Naive B cell (primary cell): ENCODE results near the gene CBFA2T3. TPM values are rescaled to one million over a fixed set of nuclear protein-coding genes. Genes with fewer than 3 reads are reported as not detected.

Source experiments
- ATAC-seq, 2 donors: fragments of 150-1000 bp; cut with Tn5 transposase; 2 replicates each; pipeline ENCODE4 v1.10.0; 2021; ENCODE audit warnings: low read depth in 2 of 2, mild to moderate bottlenecking in 2 of 2, moderate library complexity in 2 of 2
- DNase-seq: peaks from one replicate; pipeline ENCODE4 v3.0.0; 2022
- H3K27ac Mint-ChIP-seq, 6 donors: one replicate each; pipeline ENCODE4 v1.8.0; 2020 to 2022; ENCODE audit warnings: mild to moderate bottlenecking in 6 of 6, mixed read lengths in 6 of 6, moderate library complexity in 5 of 6, inconsistent platforms in 2 of 6
- H3K27me3 Mint-ChIP-seq, 3 donors: one replicate each; pipeline ENCODE4 v1.8.0; 2021 to 2022; ENCODE audit warnings: mixed read lengths in 3 of 3, mild to moderate bottlenecking in 1 of 3
- H3K36me3 Mint-ChIP-seq, 2 donors: one replicate each; pipeline ENCODE4 v1.8.0; 2020 to 2022; ENCODE audit warnings: mixed read lengths in 2 of 2, inconsistent platforms in 1 of 2, mild to moderate bottlenecking in 1 of 2
- H3K4me1 Mint-ChIP-seq, 3 donors: one replicate each; pipeline ENCODE4 v1.8.0; 2020 to 2022; ENCODE audit warnings: mixed read lengths in 3 of 3, inconsistent platforms in 1 of 3, mild to moderate bottlenecking in 1 of 3, moderate library complexity in 1 of 3
- H3K4me3 Mint-ChIP-seq, 8 donors: one replicate each; pipeline ENCODE4 v1.8.0; 2020 to 2022; ENCODE audit warnings: mild to moderate bottlenecking in 8 of 8, mixed read lengths in 8 of 8, moderate library complexity in 8 of 8, inconsistent platforms in 2 of 8
- H3K9me3 Mint-ChIP-seq, 7 donors: one replicate each; pipeline ENCODE4 v1.8.0; 2020 to 2022; ENCODE audit warnings: mixed read lengths in 7 of 7, mild to moderate bottlenecking in 5 of 7, inconsistent platforms in 2 of 7, moderate library complexity in 1 of 7
- polyA plus RNA-seq, 6 donors: library from polyadenylated mRNA; unstranded; fragments of 300-500 nt; fragmentation: Illumina TruSeq; gene quantifications; one replicate each; pipeline ENCODE4 v1.2.3, GENCODE V29; 2021; ENCODE audit warnings: low read depth in 6 of 6

CBFA2T3 gene
- polyA plus RNA-seq, 6 donors from 2014 or later, result 0.14 to 19.0 (median 10.0) TPM

DNA sequence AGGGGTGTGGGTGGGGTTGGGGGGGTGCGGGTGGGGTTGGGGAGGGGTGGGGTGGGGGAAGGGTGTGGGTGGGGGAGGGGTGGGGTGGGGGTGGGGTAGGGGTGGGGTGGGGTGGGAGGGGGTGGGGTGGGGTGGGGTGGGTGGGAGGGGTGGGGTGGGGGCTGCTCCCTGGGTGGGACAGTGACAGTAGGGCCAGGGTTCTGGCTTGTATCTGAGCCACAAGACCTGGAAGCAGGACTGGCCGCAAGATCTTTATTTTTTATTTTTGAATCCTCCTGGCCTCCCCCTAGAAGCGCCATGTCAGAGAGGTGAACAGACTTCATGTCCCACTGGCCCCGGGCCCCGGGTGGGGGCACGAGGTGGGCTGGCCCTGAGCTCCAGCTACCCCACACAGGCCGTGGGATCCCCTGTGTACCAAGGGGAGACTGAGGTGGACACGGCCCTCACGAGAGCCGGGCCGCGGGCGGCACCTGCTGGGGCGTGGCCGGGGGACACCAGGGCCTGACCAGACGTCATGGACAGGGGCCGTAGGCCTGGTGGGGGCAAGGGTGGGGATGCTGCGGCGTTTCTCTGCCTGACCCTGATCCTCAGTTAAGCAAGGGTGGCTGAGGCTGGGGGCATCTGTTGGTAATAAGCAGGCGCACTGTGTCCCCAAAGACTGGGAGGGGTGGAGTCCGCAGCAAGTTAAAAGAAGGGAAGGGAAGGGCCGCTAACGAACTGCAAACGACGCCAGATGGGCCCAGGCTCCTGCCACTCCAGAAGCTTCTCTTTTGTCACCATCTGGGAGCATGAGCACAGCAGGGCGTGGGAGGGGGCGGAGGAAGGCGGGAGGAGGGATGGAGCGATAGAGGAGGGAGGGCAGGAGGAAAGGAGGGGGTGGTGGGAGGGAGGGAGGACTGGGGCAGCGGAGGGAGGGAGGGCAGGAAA is 88.3 kb downstream of the CBFA2T3 start:
- Mint-ChIP-seq H3K27ac (no peak overlapping the region), H3K27me3 (no peaks in the 10 kb centered on the region), H3K4me3 (no peak overlapping the region), H3K9me3 (peaks cover 0 to 1% (median 0%) of the 10 kb centered on the region in 7 donors), H3K36me3 (peaks cover 0 to 13% of the 10 kb centered on the region in 2 donors), H3K4me1 (peaks cover 0 to 3% (median 3%) of the 10 kb centered on the region in 3 donors)
- ATAC-seq (no peak), DNase-seq (no peak)

DNA sequence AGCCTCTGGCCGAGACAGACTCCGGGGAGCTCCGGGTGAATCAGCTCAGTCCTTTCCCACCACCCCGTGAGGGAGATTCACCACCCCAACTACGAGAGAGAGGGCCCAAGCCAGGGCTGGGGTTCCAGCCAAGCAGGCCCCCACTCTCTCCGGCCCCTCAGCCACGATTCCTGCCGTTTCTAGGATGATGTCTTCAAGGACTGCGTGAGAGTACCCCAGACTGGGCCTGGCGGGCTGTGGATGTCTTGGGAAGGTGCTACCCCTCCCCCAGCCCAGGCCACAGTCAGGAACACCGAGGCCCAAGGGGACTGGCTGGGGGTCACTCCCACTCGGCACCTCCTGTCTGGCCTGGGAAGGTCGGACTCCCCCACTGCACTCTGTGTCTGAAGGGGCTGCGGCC is 89.0 kb downstream of the CBFA2T3 start:
- DNase-seq (no peak), ATAC-seq (no peak)
- Mint-ChIP-seq H3K4me1 (peaks cover 0 to 7% (median 3%) of the 10 kb centered on the region in 3 donors), H3K9me3 (peaks cover 0 to 1% (median 0%) of the 10 kb centered on the region in 7 donors), H3K27me3 (no peaks in the 10 kb centered on the region), H3K4me3 (peak overlapping the region in 1 of 8 donors; percentile 42), H3K36me3 (peaks cover 0 to 13% of the 10 kb centered on the region in 2 donors), H3K27ac (peak overlapping the region in 1 of 6 donors; percentile 73)

DNA sequence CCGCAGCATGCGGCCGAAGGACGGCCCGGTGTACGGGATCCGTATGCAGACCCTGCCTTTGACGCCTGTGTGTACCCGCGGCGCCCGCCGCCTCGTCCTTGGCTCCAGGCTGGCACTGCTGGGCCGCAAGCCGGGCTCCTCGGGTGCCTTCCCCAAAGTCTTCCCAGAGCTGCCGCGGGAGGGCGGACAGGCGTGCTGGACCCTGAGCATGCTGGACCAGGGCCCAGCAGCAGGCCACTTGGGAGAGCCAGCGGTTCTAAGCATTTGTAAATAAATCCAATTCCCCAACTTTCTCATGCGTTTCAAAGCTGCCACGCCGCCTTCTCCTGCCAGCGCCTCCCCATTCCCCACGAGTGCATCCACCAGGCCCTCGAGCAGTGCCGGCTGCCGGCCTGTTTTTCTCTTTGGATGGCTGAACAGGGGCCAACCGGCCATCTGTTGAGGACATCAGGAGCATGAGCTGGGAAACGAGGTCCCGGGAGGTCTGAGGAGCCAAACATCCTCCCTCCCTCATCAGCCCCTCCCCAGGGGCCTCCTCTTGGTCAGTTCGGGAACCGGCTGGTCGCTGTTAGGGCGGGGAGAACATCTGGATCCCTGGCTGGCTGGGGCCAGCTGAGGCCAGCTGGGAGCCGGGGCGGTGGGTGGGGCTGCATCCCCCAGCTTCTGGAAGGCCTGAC is 90.0 kb downstream of the CBFA2T3 start:
- no peak for DNase-seq
- Mint-ChIP-seq H3K36me3 (peaks cover 0 to 12% of the 10 kb centered on the region in 2 donors), H3K27me3 (no peaks in the 10 kb centered on the region), H3K4me3 (peak overlapping the region in 1 of 8 donors; percentile 15), H3K4me1 (peaks cover 6 to 13% (median 7%) of the 10 kb centered on the region in 3 donors), H3K9me3 (peaks cover 0 to 3% (median 0%) of the 10 kb centered on the region in 7 donors), H3K27ac (no peak overlapping the region)
- ATAC-seq, result no peak

- Mint-ChIP-seq H3K36me3 (peaks cover 0 to 7% of the 10 kb centered on the region in 2 donors), H3K9me3 (peaks cover 0 to 3% (median 0%) of the 10 kb centered on the region in 7 donors), H3K4me1 (peaks cover 7 to 13% (median 7%) of the 10 kb centered on the region in 3 donors), H3K4me3 (no peak overlapping the region), H3K27me3 (no peaks in the 10 kb centered on the region), H3K27ac (peak overlapping the region in 1 of 6 donors; percentile 38)
- DNase-seq, result no peak
- no peak for ATAC-seq
Measured at GRCh38 chr16:88886420-88886844, 90.6 kb downstream of the CBFA2T3 start.

DNA sequence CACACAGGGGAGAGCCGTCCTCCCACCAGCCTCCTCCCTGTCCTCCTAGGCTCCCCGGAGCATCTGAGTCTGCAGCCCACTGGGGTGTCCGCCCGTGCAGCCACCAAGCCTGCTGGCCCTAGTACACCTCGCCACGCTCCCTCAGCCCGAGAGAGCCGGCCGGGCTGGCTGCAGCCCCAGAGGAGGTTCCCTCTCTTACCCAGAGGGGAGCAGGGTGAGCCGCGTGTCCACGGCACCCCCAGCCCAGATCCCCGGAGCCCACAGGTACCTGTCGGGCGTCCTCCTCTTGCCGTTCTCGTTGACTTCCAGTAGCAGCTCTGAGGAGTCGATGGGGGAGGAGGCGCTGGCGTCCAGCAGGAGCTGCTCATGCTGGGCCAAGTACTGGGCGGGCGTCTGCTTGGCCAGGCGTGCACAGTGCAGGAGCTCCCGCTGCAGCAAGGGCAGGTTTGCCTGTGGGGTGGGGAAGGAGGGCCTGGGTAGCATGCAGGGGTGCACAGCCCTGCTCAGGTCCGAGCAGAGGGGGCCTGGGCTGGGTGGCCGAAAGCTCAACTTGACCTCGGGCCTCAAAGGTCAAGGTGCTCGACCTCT is 91.2 kb downstream of the CBFA2T3 start:
- Mint-ChIP-seq H3K9me3 (peaks cover 0 to 3% (median 0%) of the 10 kb centered on the region in 7 donors), H3K4me1 (peaks cover 7 to 13% (median 7%) of the 10 kb centered on the region in 3 donors), H3K36me3 (peaks cover 0 to under 1% of the 10 kb centered on the region in 2 donors), H3K4me3 (no peak overlapping the region), H3K27me3 (no peaks in the 10 kb centered on the region), H3K27ac (peak overlapping the region in 1 of 6 donors; percentile 38)
- ATAC-seq (no peak), DNase-seq (no peak)

GRCh38 chr16:88884569-88885271 is 92.3 kb downstream of the CBFA2T3 start:
- Mint-ChIP-seq H3K9me3 (peaks cover 0 to 1% (median 0%) of the 10 kb centered on the region in 7 donors), H3K27ac (peak overlapping the region in 1 of 6 donors; percentile 47), H3K4me3 (peak overlapping the region in 1 of 8 donors; percentile 68), H3K36me3 (no peaks in the 10 kb centered on the region), H3K4me1 (peaks cover 7 to 12% (median 7%) of the 10 kb centered on the region in 3 donors), H3K27me3 (no peaks in the 10 kb centered on the region)
- DNase-seq (no peak), ATAC-seq (no peak)

GRCh38 chr16:88883946-88884345 is 93.1 kb downstream of the CBFA2T3 start:
- H3K27ac Mint-ChIP-seq, result no peak overlapping the region
- ATAC-seq, result no peak
- peaks cover 0 to 1% (median 0%) of the 10 kb centered on the region in 7 donors for H3K9me3 Mint-ChIP-seq
- no peak overlapping the region for H3K4me3 Mint-ChIP-seq
- no peaks in the 10 kb centered on the region for H3K27me3 Mint-ChIP-seq
- DNase-seq, result no peak
- H3K36me3 Mint-ChIP-seq, result no peaks in the 10 kb centered on the region
- H3K4me1 Mint-ChIP-seq, result peaks cover 7 to 10% (median 7%) of the 10 kb centered on the region in 3 donors

DNA sequence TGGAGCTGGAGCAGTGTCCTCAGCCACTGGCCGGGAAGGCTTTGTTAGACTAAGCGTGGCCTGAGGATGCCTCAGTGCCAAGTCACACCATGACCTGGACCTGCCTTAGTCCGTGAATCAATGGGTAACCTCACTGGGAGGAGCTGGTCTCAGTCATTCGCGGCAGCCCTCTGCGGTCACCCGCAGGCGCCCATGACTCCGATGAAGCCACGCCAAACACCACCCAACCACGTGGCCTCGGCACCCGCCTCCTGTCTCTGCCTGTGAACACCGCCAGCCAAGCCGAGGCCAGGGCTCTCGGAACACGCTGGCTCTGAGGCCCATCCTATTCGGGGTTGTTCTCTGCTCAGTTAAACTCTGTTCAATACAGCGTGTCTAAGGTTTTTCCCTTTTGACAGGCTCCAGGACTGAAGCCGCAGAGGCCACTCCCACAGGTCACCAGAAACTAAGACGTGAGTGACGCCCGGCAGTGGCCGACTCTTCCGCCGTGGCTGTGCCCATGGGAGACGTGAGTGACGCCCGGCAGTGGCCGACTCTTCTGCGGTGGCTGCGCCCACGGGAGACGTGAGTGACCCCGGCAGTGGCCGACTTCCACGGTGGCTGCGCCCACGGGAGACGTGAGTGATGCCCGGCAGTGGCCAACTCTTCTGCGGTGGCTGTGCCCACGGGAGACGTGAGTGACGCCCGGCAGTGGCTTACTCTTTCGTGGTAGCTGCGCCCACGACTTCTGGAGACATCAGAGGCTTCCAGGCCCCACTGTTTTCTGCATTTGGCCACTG is 93.7 kb downstream of the CBFA2T3 start:
- Mint-ChIP-seq H3K4me3 (peak overlapping the region in 1 of 8 donors; percentile 16), H3K36me3 (no peaks in the 10 kb centered on the region), H3K27me3 (no peaks in the 10 kb centered on the region), H3K4me1 (peaks cover 7 to 10% (median 7%) of the 10 kb centered on the region in 3 donors), H3K9me3 (peaks cover 0 to 1% (median 0%) of the 10 kb centered on the region in 7 donors), H3K27ac (peak overlapping the region in 3 of 6 donors; percentile 24 to 65 (median 49))
- ATAC-seq (no peak), DNase-seq (no peak)

GRCh38 chr16:88882358-88883030 is 94.5 kb downstream of the CBFA2T3 start:
- Mint-ChIP-seq H3K36me3 (no peaks in the 10 kb centered on the region), H3K27ac (peak overlapping the region in 3 of 6 donors; percentile 25 to 94 (median 86)), H3K27me3 (no peaks in the 10 kb centered on the region), H3K4me1 (peaks cover 4 to 10% (median 7%) of the 10 kb centered on the region in 3 donors), H3K9me3 (peaks cover 0 to 1% (median 0%) of the 10 kb centered on the region in 7 donors), H3K4me3 (peak overlapping the region in 1 of 8 donors; percentile 60)
- peak in 1 of 2 donors; percentile 40 for ATAC-seq
- DNase-seq, result no peak

- H3K4me3 Mint-ChIP-seq, result peak overlapping the region in 1 of 8 donors; percentile 60
- peaks cover 4 to 10% (median 7%) of the 10 kb centered on the region in 3 donors for H3K4me1 Mint-ChIP-seq
- ATAC-seq (no peak), DNase-seq (no peak)
- H3K27ac Mint-ChIP-seq, result peak overlapping the region in 2 of 6 donors; percentile 81 to 94
- peaks cover 0 to 1% (median 0%) of the 10 kb centered on the region in 7 donors for H3K9me3 Mint-ChIP-seq
- H3K36me3 Mint-ChIP-seq, result no peaks in the 10 kb centered on the region
- no peaks in the 10 kb centered on the region for H3K27me3 Mint-ChIP-seq
Measured at GRCh38 chr16:88881675-88882357, 95.2 kb downstream of the CBFA2T3 start.

GRCh38 chr16:88881007-88881615 is 95.9 kb downstream of the CBFA2T3 start:
- no peak for ATAC-seq
- no peak overlapping the region for H3K27ac Mint-ChIP-seq

More at GRCh38 chr16:88881007-88881615, 95.9 kb downstream of the CBFA2T3 start:
- H3K9me3 Mint-ChIP-seq, result peaks cover 0 to 1% (median 0%) of the 10 kb centered on the region in 7 donors
- DNase-seq, result no peak
- H3K4me1 Mint-ChIP-seq, result peaks cover 4 to 10% (median 7%) of the 10 kb centered on the region in 3 donors
- no peak overlapping the region for H3K4me3 Mint-ChIP-seq
- H3K27me3 Mint-ChIP-seq, result no peaks in the 10 kb centered on the region
- peaks cover 0 to 6% of the 10 kb centered on the region in 2 donors for H3K36me3 Mint-ChIP-seq
